ENCODE results near the gene MAF.

Gene MAF

DNA sequence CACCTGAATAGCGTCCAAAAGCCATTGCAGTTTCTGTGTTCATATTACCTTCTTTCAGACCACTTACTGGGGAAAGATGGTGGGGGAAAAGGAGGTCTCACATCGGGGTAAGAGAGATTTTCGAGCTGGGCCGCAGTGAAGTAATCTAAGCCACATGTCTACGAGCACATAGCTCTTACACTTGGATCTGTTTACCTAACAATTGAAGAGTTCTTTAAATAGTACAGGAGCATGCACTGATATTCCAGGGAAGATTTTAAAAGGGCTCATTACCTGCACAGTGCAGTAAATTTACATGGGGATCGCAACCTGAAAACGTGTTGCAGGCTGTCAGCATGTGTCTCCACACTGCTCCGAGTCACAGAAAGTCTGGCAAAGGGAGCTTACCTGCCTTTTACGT lies 12.6 kb downstream of the MAF start:
- no peak for DNase-seq (ENCODE audit: low read depth)

DNA sequence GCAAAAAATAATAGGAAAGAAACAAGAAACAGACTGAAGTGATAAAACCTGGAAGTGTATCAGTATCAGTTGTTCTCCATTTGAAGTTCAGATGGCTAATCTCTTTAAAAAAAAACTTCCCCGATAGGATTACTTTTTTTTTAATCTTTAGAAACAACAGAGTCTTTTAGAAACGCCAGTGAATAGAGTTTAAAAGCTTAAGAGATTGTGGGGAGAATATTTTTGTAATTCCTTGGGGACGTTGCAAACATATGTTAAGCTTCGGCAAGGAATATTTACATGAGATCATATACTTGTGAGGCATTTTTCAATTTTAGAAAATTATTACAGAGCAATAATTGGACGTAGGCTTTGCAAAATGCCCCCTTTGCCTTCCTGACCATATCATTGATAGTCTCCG lies 13.2 kb downstream of the MAF start:
- DNase-seq (ENCODE audit: low read depth) = no peak

DNA sequence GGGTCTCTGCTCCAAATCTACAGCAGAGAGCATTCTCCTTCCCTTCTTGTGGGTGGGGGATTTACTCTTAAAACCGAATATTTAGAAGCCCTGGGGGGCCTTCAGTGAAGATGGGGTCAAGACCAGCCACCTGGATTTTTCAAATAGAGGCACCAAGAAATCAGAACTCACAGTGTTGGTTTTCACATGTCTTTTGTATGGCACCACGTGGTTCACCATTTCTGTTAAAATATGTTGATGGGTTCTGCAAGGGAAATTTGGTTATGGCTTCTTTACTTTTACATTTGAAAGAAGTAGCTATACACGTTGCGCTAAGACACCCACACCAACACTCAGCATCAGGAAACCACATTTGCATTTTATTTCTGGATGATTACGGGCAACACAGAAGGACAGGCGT lies 17.7 kb downstream of the MAF start:
- no peak for DNase-seq (ENCODE audit: low read depth)

DNA sequence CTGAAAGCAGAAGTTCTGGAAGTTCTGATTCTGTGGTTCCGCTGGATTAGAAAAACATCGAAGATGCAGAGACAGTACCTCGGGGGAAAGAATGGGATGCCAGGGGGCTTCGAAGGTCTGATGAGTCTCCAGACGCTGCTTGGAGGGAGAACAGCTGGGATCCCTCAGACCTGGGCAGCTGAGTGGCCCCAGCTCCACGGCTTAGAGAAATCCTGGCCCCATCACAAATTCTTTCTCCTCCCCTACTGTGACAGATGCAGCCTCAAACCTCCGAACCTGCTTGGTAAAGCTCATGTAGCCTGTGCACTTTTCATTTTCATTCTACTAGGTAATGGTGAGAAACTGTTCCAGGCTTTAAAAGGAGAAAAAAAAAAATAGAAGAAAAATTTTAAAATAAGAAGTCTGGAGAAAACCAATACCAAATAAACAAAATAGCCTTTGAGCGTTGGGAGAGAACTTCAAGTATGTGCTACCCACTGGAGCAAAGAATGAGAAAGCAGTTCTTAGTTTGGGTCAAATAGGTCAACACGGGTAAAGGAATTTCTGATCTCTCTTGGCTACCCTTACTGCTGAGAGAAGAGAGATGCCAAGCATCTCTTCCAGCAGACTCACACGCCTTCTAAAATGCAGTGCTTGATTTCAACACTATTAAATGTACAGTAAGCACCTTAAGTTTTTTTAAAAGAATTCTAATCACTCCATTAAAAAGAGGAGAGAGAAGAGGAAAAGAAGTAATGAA lies 19.9 kb downstream of the MAF start:
- no peak for DNase-seq (ENCODE audit: low read depth)

DNA sequence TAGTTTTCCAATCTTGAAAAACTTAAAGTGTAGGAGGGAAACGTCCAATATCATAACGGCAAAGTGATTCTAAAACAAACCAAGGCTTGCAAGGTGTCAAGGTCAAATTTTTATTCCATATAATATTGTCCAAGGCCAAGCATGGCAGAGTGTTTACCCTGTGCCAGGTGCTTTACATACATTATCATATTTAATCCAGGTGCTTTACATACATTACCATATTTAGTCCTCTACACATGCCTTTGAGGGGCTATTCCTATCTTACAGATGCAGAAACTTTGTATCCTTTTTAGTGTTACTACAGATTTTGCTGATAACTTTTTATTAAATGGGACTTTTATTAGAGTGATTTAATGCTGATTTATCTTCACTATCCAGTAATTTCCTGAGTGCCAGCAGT lies 23.9 kb downstream of the MAF start:
- DNase-seq (ENCODE audit: low read depth) = no peak

DNA sequence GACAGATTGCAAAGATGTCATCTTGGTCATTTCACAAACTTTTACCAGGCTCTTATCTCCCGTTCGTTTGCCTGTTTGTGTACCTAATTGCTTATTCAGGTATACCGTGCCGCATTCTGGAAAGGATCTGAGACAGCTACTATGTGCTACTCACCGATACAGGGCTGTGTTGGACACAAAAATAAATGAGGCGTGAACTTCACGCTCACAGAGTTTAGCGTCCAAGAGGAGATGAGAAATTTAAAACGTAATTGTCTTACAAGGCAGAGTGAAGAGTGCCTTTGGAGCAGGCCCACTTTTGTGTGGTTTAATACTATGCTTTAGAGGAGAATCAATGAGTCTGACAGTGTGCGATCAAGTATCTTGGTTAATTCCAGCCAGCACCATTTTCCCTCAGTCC lies 26.7 kb downstream of the MAF start:
- DNase-seq (ENCODE audit: low read depth) = no peak

DNA sequence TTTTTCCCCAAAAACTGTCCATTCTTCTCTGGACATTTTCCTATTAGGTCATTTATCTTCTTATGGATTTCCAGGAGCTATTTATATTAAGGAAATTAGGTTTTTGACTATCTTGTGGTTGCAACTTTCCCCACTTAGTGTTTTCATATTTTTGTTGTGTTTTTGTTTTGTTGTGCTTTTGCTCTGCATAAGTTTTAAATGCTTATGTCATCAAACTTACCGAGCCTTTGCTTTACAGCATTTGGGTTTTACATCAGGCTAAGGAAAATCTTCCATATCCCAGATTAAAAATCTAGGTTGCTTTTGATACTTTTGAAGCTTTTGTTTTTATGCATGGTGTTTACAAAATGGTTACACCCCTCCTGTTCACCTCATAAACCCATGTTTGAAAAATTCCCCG lies 27.5 kb downstream of the MAF start:
- DNase-seq (ENCODE audit: low read depth) = no peak

DNA sequence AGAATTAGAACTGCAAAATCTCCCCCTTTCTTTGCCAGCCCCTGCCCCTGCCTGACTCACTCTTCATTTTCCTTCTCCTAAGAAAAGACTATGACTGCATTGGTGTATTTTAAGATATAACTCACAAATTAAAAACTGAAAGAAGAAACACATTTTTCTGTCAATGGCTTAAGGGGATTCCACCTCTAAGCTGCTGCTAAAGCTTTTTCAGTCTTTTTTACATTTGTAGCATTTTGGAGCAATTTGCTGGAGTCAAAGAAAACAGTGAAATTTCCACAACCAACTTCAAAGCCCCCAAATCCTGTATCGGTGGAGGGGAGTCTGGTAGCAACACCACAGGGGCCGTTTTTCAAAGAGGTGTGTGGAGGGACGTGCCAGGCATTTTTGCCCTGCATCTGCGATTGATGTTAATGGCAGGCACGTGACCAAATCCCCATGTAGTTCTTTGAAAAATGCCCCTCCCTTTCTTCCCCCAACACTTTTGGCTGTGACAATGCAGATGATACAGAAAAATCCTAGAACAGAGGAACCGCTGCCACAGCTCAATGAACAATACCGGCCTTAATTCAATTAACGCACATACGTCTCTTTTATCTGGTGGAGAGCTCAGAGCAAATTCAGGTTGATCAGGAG lies 28.5 kb downstream of the MAF start:
- DNase-seq (ENCODE audit: low read depth) = no peak

DNA sequence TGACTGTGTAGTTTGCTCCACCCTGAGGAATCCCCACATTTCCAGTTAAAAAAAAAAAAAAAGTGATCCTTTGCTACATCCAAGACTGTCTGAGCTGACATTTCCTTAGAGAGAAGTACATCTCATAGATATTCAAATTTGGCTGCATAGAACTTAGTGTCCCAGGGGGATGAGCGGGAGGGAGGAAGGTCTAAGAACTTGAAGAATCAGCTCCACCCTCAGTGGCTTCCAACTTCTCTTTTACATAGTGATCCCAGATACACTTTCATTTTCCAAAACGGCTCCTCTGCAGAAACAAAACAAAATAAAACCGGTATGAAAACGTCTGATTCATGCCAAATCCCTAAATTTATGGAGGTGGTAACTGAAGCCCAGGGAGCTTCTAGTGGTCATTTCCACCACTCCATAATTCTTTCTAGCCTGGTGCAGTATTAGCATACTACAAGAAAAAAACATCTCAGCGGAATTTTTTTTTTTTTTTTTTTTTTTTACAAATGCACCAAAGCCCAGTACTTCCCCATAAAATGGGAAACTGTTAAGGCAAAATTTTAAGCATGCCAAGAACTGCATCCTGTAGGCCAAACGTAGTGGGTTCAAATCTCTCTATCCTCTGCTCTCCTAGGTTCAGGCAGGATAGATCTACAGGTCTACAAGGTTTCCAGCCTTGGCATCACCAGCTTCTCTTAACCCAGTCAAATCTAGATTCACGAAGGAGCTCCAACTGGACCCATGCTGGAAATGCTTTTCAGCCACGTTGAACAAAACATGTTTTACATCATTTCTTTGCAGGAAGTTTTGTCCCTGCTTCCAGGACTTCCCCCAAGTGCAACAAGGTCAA lies 29.3 kb downstream of the MAF start:
- DNase-seq (ENCODE audit: low read depth) = no peak

DNA sequence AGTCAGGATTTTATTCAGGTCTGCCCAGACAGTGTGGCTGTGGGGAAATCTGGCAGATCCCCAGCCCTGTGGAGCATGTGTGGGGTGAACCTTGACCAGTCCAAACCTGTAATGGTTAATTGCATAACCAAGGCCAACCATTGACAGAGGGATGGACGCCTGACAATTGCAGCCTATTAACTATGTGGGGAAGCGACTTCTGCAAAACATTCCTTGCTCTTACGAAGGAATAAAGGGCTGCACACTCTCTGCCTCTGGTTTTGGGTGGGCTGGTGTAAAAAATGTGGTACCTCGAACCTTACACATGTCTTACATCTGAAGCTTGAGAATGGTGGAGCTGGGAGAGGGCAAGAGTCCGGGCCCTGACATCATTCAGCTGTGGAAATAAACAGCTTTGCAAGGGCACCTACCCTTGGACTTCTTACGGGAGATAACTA lies 35.8 kb downstream of the MAF start:
- DNase-seq (ENCODE audit: low read depth) = no peak

DNA sequence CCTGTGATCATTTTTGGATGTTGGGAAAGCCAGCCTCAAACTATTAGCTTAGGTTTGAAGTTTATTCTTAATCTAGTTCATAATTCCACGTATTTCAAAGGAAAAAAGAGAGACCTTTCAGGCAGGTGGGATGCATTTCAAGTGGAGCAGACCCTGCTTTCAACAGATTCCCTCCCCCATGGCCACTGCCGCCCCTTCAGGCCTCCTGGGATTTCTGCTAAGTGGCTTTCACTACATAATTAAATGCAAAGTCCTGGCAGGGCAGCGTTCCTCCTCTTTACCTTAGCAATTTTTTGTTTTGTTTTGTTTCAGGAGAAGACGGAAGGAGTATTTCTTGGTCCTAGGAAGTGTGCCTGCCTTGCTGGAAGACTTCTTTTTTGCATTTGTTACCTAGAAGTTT lies 36.6 kb downstream of the MAF start:
- DNase-seq (ENCODE audit: low read depth) = no peak

DNA sequence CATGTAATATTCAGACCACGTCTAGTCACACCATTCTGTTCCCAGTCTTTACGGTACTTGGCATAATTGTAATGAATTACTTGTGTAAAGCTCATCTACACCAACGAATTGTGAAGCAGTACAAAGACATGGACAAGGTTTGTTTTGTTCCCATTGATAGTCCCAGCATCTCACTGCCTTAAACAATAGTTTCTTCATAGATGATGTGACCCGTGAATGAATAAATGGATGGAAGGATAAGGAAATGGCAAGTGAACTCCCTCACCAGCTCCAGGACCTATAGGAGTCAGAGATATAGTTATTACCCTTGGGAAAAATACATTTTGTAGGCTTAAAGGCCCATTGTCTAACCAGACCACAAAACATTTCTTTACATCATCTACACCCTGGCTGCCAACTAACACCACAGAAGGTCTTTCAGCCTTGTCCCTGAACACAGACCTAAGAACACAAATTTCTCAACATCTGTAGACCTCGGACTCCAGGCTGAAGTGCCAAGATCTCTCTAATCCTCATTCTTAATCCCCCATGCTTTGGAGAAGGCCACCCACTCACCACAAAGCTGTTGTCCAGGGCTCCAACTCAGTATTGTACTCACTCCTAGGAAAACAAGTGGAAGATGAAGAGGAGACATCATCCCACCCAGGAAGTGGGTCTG lies 38.2 kb downstream of the MAF start:
- no peak for DNase-seq (ENCODE audit: low read depth)

DNA sequence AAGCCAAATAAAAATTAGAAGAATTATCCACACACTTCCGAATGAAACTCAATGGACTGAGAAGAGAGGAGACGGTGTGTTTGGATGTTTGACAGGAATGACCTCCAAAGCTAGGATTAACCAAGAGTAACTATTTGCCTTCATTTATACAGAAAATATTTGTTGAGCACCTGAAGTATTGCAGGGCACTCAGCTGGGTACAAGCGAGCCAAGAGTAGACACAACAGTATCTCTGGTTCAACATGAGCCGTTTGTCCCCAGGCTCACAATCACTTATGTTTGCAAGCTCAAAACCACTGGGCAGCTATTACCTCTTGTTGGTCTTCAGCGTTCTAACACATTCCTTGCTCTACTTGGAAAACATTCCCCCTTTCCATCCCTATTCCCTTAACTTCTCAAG lies 38.8 kb downstream of the MAF start:
- DNase-seq (ENCODE audit: low read depth) = no peak

DNA sequence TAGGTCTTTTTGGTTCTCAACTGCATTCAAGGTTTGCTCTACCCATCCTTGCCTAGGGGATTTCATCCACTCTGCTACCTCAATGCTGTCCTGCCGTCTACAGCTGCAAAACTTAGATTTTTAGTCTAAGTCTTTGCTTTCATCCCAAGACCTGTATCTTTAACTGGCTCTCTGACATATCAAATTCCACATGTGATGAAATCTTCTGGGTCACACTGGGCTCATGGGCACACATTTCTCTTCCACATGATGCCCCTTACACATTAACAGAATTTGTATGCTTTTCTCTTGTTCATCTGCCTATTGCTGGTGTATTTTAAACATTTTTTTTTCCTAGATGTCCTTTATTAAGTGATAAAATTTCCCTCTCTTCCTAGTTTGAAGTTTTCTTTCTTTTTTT lies 39.6 kb downstream of the MAF start:
- DNase-seq (ENCODE audit: low read depth) = no peak

DNA sequence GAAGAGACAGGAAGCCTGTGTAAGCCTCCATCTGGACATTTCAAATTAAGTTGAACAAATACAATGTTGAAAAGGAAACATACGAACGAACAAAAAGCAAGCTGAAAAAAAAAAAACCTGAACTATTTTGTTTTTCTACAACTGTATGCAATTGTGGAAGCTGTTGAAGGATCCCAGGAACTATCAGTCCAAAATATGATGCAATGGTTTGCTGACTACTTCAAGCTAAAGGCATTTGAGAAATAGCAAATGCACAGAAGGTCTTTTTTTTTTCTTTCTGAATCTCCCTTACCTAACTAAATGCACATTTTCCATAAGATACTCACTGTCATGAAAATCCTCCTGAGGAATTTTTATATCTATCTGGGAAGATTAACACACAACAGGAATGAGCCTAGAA lies 40.2 kb downstream of the MAF start:
- DNase-seq (ENCODE audit: low read depth) = no peak

DNA sequence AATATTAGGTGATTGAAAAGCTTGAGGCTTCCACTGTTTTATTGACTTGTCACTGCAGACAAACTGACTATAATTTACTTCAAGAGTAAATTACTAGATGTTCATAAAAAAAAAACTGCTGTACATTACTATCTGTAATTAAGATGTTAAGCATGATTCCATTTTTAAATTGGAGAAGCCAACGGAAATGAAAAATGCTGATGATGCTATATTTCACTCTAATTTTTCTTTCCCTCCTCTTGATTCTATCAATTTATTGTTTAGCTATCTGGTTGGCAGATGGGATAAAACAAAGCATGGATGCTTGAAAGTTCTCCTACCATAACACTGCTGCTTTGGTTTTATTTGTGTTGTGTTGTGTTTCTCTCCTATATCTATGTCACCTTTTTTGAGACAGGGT lies 41.0 kb downstream of the MAF start:
- no peak for DNase-seq (ENCODE audit: low read depth)

DNA sequence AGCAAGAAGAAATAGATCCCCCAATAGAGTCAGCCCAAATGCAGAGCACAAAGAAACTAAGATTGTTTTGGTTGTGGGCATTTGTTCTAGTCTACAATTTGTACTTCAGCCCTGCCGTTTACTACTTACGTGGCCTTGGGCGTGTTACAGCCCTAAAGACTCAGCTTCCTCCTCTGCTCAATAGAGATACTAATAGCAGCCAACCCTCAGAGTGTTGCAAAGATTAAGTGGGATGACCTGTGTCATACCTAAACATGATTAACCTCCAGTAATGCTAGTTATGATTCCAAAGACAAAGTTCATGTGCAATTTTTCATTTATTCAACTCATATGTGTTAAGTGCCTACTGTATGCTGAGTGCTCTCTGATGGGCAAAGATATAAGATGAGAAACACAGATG lies 43.1 kb downstream of the MAF start:
- DNase-seq (ENCODE audit: low read depth) = no peak

DNA sequence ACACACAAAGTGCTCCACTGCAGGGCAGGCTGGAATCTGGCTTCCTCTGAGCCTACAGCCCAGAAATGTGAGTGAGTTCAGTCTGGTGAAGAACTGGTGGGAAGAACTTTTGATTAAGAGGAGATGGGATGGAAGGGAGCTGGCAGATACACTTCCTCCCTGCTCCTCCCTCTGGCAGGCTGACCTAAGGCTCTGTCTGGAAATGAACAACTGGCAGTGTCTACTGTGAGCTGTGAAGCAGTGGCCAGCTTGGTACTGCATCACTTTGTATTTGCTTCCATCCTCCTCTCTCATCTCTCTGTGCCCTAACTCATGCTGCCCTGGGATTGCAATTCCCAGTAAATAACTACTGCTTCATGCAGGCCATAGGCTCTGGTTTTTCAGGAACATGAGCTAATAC lies 45.6 kb downstream of the MAF start:
- no peak for DNase-seq (ENCODE audit: low read depth)

DNA sequence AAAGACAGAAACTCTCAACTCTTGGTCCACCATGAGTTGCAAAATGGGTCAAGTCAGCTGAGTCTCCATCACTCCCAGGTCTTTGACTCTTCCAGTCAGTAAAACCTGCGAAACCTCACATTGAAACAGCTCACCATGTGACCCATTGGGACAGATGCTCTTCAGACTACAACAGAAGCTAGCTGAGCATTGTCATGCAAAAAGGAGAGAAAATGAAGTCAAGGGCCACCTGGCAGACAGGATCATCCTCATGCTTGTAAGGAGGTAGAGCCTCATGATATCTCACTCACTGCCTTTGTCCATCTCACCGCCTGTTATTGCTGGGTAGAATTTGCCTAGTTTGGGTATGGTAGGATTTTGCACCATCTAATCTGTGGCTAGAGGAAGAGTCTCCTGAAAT lies 50.2 kb downstream of the MAF start:
- no peak for DNase-seq (ENCODE audit: low read depth)

DNA sequence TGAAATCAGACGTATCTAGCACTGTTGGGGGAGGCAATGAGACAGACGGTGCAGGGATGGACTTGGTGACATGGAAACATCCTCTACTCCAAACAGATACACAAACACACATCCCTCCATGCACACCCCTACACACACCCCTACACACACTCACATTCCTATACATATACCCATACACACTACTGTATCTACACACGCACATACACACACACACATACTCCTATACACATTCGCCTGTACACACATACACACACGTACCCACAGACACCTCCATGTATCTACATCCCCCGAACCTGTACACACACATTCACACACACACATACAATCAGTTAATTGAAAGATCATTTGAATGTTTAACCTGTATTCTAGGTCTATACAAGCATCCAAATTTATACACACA lies 53.5 kb downstream of the MAF start:
- no peak for DNase-seq (ENCODE audit: low read depth)

All from iris pigment epithelial cell (primary cell).